WTC11 (cell line): ENCODE results near the gene CREB1. TPM values are rescaled to one million over a fixed set of nuclear protein-coding genes. Genes with fewer than 3 reads are reported as not detected.

Experiments
- ATAC-seq: fragments of 200-7000 bp; cut with Tn5 transposase; 2 replicates; pipeline ENCODE4 v1.10.0; 2021; ENCODE audit warnings: mild to moderate bottlenecking, moderate library complexity
- CTCF ChIA-PET: fragments of 300-600 bp; sonication (Branson Sonifier 250); formaldehyde crosslinking; loops from one replicate; lab custom pipeline; 2021; ENCODE audit warnings: antibody characterized with exemption; lab: Charles Lee
- POLR2A ChIA-PET: fragments of 350-600 bp; sonication (Branson Sonifier 250); formaldehyde crosslinking; loops from one replicate; lab custom pipeline; 2021; ENCODE audit warnings: antibody characterized with exemption; lab: Charles Lee
- DNase-seq: peaks from one replicate; pipeline ENCODE4 v3.0.0; 2021; ENCODE audit warnings: low spot score
- H3K27ac Mint-ChIP-seq: 2 replicates; pipeline ENCODE4 v1.8.0; 2021; ENCODE audit warnings: mixed read lengths
- H3K27me3 Mint-ChIP-seq: 2 replicates; pipeline ENCODE4 v1.8.0; 2021; ENCODE audit warnings: low read depth, mild to moderate bottlenecking, moderate library complexity, mixed read lengths
- H3K36me3 Mint-ChIP-seq: 2 replicates; pipeline ENCODE4 v1.8.0; 2021; ENCODE audit warnings: mixed read lengths
- H3K4me1 Mint-ChIP-seq: 2 replicates; pipeline ENCODE4 v1.8.0; 2022; ENCODE audit warnings: mixed read lengths
- H3K4me3 Mint-ChIP-seq: 2 replicates; pipeline ENCODE4 v1.8.0; 2021; ENCODE audit warnings: mild to moderate bottlenecking, moderate library complexity, mixed read lengths
- H3K9me3 Mint-ChIP-seq: 2 replicates; pipeline ENCODE4 v1.8.0; 2021; ENCODE audit warnings: mixed read lengths
- E2F1 ChIP-seq: sonication (generic); formaldehyde crosslinking; IDR thresholded peaks from 2 replicates; pipeline ENCODE4 v1.8.0; 2022; ENCODE audit warnings: mild to moderate bottlenecking, missing genetic modification reagents
- ELF4 ChIP-seq: sonication (generic); formaldehyde crosslinking; IDR thresholded peaks from 2 replicates; pipeline ENCODE4 v1.8.1; 2022; ENCODE audit warnings: low read depth, mild to moderate bottlenecking, moderate library complexity, missing genetic modification reagents
- EMX1 ChIP-seq: fragments of 250-450 bp; sonication (Bioruptor Pico); IDR thresholded peaks from 2 replicates; pipeline ENCODE4 v1.8.0; 2021; ENCODE audit warnings: mild to moderate bottlenecking
- ESRRA ChIP-seq: sonication (generic); formaldehyde crosslinking; IDR thresholded peaks from 2 replicates; pipeline ENCODE4 v1.8.1; 2022; ENCODE audit warnings: mild to moderate bottlenecking, missing genetic modification reagents, borderline replicate concordance
- FOXP4 ChIP-seq: sonication (generic); formaldehyde crosslinking; IDR thresholded peaks from 2 replicates; pipeline ENCODE4 v1.8.0; 2022; ENCODE audit warnings: mild to moderate bottlenecking, missing genetic modification reagents
- GRHL2 ChIP-seq: fragments of 250-450 bp; sonication (Bioruptor Pico); IDR thresholded peaks from 2 replicates; pipeline ENCODE4 v1.8.0; 2022; ENCODE audit warnings: mild to moderate bottlenecking, moderate library complexity; ENCODE audit not compliant: insufficient replicate concordance, severe bottlenecking
- MAX ChIP-seq: sonication (generic); formaldehyde crosslinking; IDR thresholded peaks from 2 replicates; pipeline ENCODE4 v1.8.0; 2022; ENCODE audit warnings: mild to moderate bottlenecking, missing genetic modification reagents
- MLX ChIP-seq: sonication (generic); formaldehyde crosslinking; IDR thresholded peaks from 2 replicates; pipeline ENCODE4 v1.8.1; 2023; ENCODE audit warnings: mild to moderate bottlenecking, missing genetic modification reagents, moderate library complexity
- NR3C1 ChIP-seq: sonication (generic); formaldehyde crosslinking; conservative IDR thresholded peaks from 2 replicates; pipeline ENCODE4 v1.8.1; 2023; ENCODE audit warnings: low read depth, mild to moderate bottlenecking, missing genetic modification reagents
- RELA ChIP-seq: sonication (generic); formaldehyde crosslinking; IDR thresholded peaks from 2 replicates; pipeline ENCODE4 v1.8.1; 2022; ENCODE audit warnings: missing genetic modification reagents, mild to moderate bottlenecking, borderline replicate concordance
- SOX15 ChIP-seq: fragments of 250-450 bp; sonication (Bioruptor Pico); IDR thresholded peaks from 2 replicates; pipeline ENCODE4 v1.9.0; 2021; ENCODE audit warnings: mild to moderate bottlenecking
- SP1 ChIP-seq: sonication (generic); formaldehyde crosslinking; conservative IDR thresholded peaks from 2 replicates; pipeline ENCODE4 v1.8.1; 2022; ENCODE audit warnings: missing genetic modification reagents
- ZNF396 ChIP-seq: fragments of 250-450 bp; sonication (Bioruptor Pico); IDR thresholded peaks from 2 replicates; pipeline ENCODE4 v1.8.0; 2021; ENCODE audit warnings: mild to moderate bottlenecking, moderate library complexity, borderline replicate concordance
- ZNF512 ChIP-seq: sonication (generic); formaldehyde crosslinking; IDR thresholded peaks from 2 replicates; pipeline ENCODE4 v1.8.1; 2022; ENCODE audit warnings: missing genetic modification reagents, borderline replicate concordance
- ZSCAN18 ChIP-seq: fragments of 250-450 bp; sonication (Bioruptor Pico); IDR thresholded peaks from 2 replicates; pipeline ENCODE4 v2.1.2; 2022; ENCODE audit warnings: mild to moderate bottlenecking, moderate library complexity
- total RNA-seq: library from RNA; stranded (reverse); gene quantifications from 3 replicates; pipeline ENCODE4 v1.2.3, GENCODE V29; 2021

CREB1 gene
- total RNA-seq, 1 experiment from 2014 or later = 97.7 TPM

- TF ChIP-seq E2F1 (CRISPR knock-in tag) = no peak
- TF ChIP-seq ZNF396 = no peak
- TF ChIP-seq EMX1 (CRISPR knock-in tag) = no peak
- TF ChIP-seq ZSCAN18 (CRISPR knock-in tag) = no peak
- no peak for TF ChIP-seq RELA (CRISPR knock-in tag)
- TF ChIP-seq, all 79 proteins: peak for 0
Measured at GRCh38 chr2:207594264-207594663, 64.5 kb downstream of the CREB1 start (continued).

GRCh38 chr2:207594731-207595130 is 65.0 kb downstream of the CREB1 start:
- Mint-ChIP-seq H3K9me3 (peaks cover 12% of the 10 kb centered on the region), H3K4me1 (peaks cover 5% of the 10 kb centered on the region; the same call in 1 of the 2 replicates), H3K36me3 (peaks cover 53% of the 10 kb centered on the region), H3K4me3 (no peak overlapping the region), H3K27me3 (no peaks in the 10 kb centered on the region), H3K27ac (no peak overlapping the region)
- no peak for TF ChIP-seq SP1 (CRISPR knock-in tag)
- TF ChIP-seq ZSCAN18 (CRISPR knock-in tag) = no peak
- no peak for TF ChIP-seq GRHL2 (CRISPR knock-in tag)
- TF ChIP-seq FOXP4 (CRISPR knock-in tag) = no peak
- no peak for TF ChIP-seq SOX15 (CRISPR knock-in tag)
- TF ChIP-seq ZNF512 (CRISPR knock-in tag) = no peak
- TF ChIP-seq NR3C1 (CRISPR knock-in tag) = no peak
- TF ChIP-seq ELF4 (CRISPR knock-in tag) = no peak
- TF ChIP-seq ESRRA (CRISPR knock-in tag) = no peak
- TF ChIP-seq MAX (CRISPR knock-in tag) = no peak
- no peak for TF ChIP-seq MLX (CRISPR knock-in tag)
- ATAC-seq (no peak), DNase-seq (no peak)
- ChIA-PET POLR2A (no interaction called here), CTCF (no interaction called here)
